NCI-H2107 treated with DMSO at 0.1 percent for 48 hours (cell line): Measurements from ENCODE around the gene TASP1.

Experiments
- DNase-seq: peaks from one replicate; lab custom pipeline; 2025; ENCODE audit not compliant: unreplicated experiment; lab: John Stamatoyannopoulos, UW

The TASP1 gene

DNA sequence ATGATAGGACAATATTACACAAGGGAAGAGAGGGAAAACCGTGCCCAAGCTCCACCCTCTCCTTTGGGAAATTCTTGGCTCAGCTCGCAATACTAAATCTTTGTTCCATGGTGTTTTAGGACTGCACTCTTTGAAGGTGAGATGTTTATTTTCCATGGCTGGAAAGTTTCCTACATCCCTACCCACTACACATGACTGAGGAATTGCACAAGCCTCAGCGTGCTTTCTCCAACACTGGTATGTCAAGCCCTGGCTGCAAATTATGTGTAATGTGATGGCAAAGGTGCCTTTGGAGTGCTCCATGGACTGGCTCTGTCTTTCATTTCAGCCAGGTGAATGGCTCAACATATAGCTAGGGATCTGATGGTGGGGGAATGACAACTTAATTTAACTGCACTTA is 283.3 kb downstream of the TASP1 start:
- DNase-seq, result no peak

GRCh38 chr20:13353261-13353945 is 285.3 kb downstream of the TASP1 start:
- no peak for DNase-seq

DNA sequence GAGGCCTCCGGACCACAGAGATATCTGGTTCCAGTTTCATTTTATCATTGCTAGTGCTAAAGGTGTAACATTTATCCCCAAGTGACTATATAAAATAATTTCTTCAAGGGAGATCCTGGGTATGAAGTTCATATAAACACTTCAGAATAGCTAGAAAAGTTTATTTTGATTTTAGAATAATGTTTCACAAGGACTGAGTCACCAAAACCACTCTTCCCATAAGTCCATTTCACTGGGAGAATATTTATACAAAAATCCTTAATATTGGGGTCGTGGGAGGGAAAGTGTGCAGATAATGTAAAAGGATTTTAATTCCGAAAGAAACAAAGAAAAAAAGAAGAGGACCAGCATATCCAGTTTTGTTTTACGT is 289.5 kb downstream of the TASP1 start:
- DNase-seq, result no peak

DNA sequence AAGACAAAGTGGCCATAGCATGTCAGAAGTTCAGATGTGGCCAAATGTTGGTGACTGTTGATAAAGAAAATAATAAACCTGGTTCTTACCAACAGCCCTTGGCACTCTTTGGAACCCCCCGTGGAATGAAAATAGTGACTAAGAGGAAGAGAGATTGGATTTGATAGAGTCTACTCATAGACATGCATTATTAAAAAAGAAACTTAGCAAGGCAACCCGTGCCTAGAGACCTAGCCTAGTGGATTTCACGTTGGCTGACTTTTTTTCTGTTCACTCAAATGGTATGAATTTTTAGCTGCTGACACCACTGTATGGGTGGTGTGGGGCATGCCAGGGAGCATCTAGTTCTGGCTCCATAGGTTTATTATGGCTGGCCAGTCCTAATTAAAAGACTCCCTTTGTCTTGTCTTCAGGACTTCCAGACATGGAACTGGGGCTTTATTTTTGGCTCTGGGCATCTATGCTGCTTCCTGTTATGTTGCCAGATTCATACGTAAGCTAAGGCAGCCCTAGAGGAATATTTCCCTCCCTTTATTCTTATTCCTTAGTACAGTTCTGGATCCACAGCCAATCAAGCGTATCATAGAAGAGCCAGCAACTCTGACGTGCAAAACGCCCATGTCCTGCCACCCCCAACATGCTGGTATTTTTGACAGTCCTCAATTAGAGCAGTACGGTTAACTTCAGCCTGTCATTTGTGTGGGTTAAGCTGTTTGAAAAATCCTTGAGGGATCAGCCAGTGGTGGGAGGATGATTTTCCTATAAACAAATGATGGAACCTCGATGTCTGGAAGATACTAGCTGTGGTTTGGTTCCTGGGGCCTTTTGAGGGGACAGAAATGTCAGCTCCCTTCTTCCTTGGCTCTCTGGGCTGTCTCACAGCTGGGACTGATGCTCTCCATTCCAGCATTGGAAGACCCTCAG is 290.2 kb downstream of the TASP1 start:
- no peak for DNase-seq

DNA sequence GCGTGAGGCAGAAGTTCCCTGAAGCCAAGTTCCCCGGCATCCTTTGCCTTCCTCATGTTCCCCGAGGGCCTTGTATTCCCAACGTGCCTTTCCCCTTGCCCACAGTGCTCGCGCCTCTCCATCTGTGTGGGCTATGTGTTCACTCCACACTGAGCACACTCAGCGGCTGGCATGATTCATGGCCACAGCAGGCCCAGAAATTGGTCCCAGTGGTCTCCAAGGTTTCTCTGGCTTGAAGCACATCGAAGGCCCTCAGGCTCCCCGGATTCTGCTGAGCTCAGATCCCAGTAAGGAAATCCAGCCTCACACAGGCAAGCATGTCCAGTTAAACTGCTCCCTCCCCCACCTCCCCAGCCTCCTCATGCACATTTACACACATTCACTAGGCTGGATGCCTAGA is 294.1 kb downstream of the TASP1 start:
- no peak for DNase-seq

DNA sequence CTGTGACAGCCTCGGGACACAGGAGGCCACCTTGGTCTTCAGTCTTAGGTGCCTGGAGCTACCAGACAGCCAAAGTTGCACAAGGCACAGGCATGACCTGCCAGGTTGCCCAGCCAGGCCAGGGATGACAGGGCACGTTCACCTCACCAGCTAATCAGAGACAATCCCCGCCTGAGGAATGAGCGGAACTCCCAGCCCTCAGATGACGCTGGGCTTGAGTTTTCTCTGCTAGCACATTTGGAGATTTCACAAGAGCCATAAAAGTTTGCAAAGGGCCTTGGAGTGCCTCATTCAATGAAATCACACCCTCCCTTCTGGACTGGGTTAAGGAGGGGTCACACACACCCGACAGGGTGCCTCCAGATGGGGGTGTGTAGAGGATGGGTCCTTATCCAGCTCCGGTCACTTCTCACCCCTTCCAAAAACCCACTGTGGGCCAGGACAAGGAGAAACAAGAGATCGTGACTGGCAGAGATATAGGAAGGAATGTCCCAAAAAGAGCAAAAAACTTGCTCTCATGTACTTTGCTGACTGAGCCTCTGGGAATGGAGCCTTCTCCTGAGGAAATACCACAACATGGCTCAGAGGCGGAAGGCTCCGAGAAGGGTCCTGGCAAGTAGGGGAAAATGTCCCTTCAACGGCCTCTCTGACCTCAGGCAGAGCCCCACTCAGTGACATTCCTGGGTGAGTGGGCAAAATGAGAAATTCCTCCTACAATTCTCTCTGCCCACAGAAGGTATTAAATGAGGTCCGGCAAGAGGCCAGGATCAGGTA is 296.1 kb downstream of the TASP1 start:
- DNase-seq, result no peak

DNA sequence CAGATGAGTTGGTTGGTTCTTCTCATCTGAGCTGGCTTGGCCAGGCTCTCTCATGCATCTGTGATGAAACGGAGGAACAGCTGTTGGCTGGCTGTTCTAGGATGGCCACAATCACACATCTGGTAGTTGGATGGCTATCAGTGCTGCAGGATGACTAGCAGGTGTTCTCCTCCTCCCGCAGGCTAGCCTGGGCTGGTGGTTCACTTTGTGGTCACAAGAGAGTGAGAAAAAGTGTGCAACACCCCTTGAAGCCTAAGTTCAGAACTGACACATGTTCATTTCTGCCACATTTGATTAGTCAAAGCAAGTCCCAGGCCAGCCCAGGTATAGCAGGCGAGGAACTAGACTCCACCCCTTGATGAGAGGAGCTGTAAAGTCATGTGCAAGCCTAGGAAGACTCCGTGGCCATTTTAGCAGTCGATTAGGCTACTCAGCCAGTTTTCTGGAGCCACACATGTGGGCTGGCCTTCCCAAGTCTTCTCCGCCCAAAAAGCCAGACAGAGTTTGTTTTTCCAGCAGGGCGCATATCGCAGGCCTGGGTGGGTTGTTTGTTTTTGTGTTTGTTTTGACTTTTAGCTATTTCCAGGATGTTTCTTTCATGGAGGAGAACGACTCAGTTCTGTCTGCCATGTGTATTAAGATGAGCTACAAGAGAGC is 296.9 kb downstream of the TASP1 start:
- DNase-seq, result no peak

DNA sequence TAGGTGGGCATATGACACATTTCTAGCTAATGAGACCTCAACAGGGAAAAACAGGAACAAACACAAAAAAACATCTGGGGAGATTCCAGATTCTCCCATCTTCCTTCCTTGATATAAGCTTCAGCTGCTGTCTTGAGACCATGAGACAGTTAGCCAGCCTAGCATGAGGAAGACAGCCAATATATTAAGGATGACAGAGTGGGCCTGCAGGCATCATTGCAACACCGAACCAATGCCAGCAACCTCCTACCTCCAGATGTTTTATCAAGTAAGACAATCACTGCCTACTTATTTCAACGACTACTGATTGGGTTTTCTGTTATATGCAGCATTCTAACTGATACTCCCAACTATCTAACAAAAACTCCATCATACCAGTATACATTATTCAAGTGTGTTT is 298.6 kb downstream of the TASP1 start:
- no peak for DNase-seq
